ENCODE results near the gene DDX51.

DNA sequence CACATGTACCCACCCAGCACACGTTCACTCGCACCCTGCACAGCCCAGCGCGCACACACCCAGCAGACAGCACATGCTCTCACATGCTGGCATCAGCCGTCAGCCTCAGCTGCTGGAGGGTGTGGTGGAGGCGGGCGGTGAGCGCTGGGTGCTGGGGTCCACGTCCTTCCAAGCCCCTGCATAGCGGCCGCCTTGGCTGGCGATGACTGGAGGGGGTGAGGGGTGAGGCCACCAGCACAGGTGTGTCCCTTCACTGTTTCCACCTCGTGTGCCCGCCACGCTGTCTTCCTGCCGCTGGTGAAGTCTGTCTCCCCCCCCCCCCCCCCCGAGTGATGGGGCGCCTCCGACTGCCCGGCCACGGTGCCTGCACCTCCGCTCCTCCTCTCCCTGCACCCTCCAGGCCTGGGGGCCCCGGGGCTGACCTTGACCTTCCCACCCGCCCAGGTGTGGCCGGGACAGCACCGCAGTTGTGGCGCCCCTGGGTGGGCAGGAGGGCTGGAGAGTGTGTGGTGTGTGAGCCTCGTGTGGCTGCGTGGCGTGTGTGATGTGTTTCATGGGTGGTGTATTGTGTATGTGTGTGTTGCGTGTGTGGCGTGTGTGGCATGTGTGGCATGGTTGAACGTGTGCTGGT, 37.6 kb upstream of the DDX51 start:
- TF ChIP-seq, protein P1, sequence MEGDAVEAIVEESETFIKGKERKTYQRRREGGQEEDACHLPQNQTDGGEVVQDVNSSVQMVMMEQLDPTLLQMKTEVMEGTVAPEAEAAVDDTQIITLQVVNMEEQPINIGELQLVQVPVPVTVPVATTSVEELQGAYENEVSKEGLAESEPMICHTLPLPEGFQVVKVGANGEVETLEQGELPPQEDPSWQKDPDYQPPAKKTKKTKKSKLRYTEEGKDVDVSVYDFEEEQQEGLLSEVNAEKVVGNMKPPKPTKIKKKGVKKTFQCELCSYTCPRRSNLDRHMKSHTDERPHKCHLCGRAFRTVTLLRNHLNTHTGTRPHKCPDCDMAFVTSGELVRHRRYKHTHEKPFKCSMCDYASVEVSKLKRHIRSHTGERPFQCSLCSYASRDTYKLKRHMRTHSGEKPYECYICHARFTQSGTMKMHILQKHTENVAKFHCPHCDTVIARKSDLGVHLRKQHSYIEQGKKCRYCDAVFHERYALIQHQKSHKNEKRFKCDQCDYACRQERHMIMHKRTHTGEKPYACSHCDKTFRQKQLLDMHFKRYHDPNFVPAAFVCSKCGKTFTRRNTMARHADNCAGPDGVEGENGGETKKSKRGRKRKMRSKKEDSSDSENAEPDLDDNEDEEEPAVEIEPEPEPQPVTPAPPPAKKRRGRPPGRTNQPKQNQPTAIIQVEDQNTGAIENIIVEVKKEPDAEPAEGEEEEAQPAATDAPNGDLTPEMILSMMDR (IDR thresholded peaks at IDR 0.05): no peak
- no peak for TF ChIP-seq POLR2A (IDR thresholded peaks at IDR 0.05)
